Uterus (tissue), 2 donors: ENCODE measurements around the gene ETV2.

Experiments
- POLR2A ChIP-seq, 2 donors: fragments of 450-650 bp; IDR thresholded peaks; one replicate each; pipeline ENCODE4 v1.6.1; 2016; ENCODE audit warnings: antibody characterized with exemption in 2 of 2, mild to moderate bottlenecking in 1 of 2, moderate library complexity in 1 of 2
- TF ChIP-seq, protein P1 (sequence below), 4 experiments: fragments of 200-600 bp in 2 of 4; fragments of 450-650 bp in 2 of 4; sonication (generic) in 2 of 4; IDR thresholded peaks; one replicate each; pipeline ENCODE4 v1.5.1; 2016 to 2019; ENCODE audit warnings: antibody characterized with exemption in 4 of 4, mild to moderate bottlenecking in 2 of 4, moderate library complexity in 1 of 4

DNA sequence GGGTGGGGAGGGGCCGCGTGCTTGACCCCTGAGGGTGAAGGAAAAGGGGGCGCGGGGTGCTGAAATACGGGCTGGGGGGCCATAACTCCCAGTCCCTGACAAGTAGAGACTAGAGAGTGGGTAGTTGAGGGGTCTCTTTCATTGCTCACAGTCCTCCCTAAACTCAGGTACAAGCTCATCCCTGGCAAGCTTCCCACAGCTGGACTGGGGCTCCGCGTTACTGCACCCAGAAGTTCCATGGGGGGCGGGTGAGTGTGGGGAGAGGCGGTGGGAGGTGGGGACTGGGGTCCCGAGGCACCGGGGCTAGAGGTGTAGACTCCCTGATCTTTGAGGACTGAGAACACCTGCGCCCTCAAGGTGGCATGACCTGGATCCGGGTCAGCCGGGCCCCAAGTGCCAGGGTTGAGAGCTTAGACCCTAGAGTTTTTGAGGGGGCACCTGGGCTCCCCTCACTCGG, 1.3 kb downstream of the ETV2 start:
- TF ChIP-seq POLR2A (IDR thresholded peaks at IDR 0.05) = no peak
- TF ChIP-seq, protein P1, sequence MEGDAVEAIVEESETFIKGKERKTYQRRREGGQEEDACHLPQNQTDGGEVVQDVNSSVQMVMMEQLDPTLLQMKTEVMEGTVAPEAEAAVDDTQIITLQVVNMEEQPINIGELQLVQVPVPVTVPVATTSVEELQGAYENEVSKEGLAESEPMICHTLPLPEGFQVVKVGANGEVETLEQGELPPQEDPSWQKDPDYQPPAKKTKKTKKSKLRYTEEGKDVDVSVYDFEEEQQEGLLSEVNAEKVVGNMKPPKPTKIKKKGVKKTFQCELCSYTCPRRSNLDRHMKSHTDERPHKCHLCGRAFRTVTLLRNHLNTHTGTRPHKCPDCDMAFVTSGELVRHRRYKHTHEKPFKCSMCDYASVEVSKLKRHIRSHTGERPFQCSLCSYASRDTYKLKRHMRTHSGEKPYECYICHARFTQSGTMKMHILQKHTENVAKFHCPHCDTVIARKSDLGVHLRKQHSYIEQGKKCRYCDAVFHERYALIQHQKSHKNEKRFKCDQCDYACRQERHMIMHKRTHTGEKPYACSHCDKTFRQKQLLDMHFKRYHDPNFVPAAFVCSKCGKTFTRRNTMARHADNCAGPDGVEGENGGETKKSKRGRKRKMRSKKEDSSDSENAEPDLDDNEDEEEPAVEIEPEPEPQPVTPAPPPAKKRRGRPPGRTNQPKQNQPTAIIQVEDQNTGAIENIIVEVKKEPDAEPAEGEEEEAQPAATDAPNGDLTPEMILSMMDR (IDR thresholded peaks at IDR 0.05) = no peak
